H1 (cell line): Measurements from ENCODE around the gene AGBL4.

Experiments
- CHD1 ChIP-seq: IDR thresholded peaks from 2 replicates; pipeline ENCODE4 v1.6.1; 2012; ENCODE audit warnings: low read depth, low read length, improper control_type of control experiment
- EZH2 ChIP-seq: fragments of 200-600 bp; sonication (generic); IDR thresholded peaks from 2 replicates; pipeline ENCODE4 v1.7.1; 2012; ENCODE audit warnings: low read depth, mild to moderate bottlenecking, moderate library complexity, low read length, inconsistent platforms; ENCODE audit not compliant: severe bottlenecking
- GABPA ChIP-seq: IDR thresholded peaks from 2 replicates; pipeline ENCODE4 v1.6.1; 2011; ENCODE audit warnings: mild to moderate bottlenecking, low read length, moderate library complexity, borderline replicate concordance; ENCODE audit not compliant: insufficient read depth
- POLR2A ChIP-seq, 2 experiments: IDR thresholded peaks; 1 replicate in 1 of 2; 2 replicates in 1 of 2; pipeline ENCODE4 v1.6.1; 2011; ENCODE audit warnings: low read depth in 2 of 2, low read length in 2 of 2, mild to moderate bottlenecking in 2 of 2; ENCODE audit errors: control extremely low read depth in 1 of 2
- SIN3A ChIP-seq, 2 experiments: IDR thresholded peaks in 1 of 2; conservative IDR thresholded peaks in 1 of 2; 2 replicates each; pipeline ENCODE4 v1.6.1; 2011 to 2012; ENCODE audit warnings: low read length in 2 of 2, improper control_type of control experiment in 1 of 2, low read depth in 1 of 2, mild to moderate bottlenecking in 1 of 2
- TF ChIP-seq, protein P1 (sequence below), 3 experiments: IDR thresholded peaks; 1 replicate in 2 of 3; 2 replicates in 1 of 3; pipeline versions ENCODE4 v1.5.1 to v1.6.1; 2011; ENCODE audit warnings: low read length in 3 of 3, mild to moderate bottlenecking in 3 of 3, inconsistent platforms in 2 of 3, low read depth in 1 of 3, moderate library complexity in 1 of 3; ENCODE audit not compliant: insufficient read depth in 1 of 3; ENCODE audit errors: control extremely low read depth in 1 of 3

- TF ChIP-seq EZH2 (no peak), GABPA (no peak), SIN3A (conservative IDR thresholded peaks at IDR 0.05 in 1 of 2, IDR thresholded peaks at IDR 0.05 in 1 of 2; ENCODE audit: low read depth in 1 of 2, low read length in 2 of 2) (no peak), CHD1 (no peak), POLR2A (IDR thresholded peaks at IDR 0.05; ENCODE audit: control extremely low read depth in 1 of 2, low read depth in 2 of 2, low read length in 2 of 2) (no peak)
- TF ChIP-seq, protein P1, sequence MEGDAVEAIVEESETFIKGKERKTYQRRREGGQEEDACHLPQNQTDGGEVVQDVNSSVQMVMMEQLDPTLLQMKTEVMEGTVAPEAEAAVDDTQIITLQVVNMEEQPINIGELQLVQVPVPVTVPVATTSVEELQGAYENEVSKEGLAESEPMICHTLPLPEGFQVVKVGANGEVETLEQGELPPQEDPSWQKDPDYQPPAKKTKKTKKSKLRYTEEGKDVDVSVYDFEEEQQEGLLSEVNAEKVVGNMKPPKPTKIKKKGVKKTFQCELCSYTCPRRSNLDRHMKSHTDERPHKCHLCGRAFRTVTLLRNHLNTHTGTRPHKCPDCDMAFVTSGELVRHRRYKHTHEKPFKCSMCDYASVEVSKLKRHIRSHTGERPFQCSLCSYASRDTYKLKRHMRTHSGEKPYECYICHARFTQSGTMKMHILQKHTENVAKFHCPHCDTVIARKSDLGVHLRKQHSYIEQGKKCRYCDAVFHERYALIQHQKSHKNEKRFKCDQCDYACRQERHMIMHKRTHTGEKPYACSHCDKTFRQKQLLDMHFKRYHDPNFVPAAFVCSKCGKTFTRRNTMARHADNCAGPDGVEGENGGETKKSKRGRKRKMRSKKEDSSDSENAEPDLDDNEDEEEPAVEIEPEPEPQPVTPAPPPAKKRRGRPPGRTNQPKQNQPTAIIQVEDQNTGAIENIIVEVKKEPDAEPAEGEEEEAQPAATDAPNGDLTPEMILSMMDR (IDR thresholded peaks at IDR 0.05; ENCODE audit: control extremely low read depth in 1 of 3, insufficient read depth in 1 of 3, low read depth in 1 of 3, low read length in 3 of 3), result no peak
Measured at GRCh38 chr1:49208712-49209111, 815.0 kb downstream of the AGBL4 start.
